ENCODE measurements around the gene NGEF. TPM values are rescaled to one million over a fixed set of nuclear protein-coding genes. Genes with fewer than 3 reads are reported as not detected.

NGEF gene
- total RNA-seq, 1 experiment from 2014 or later, result 2.7 TPM

- Mint-ChIP-seq H3K36me3 (ENCODE audit: insufficient read depth, unreplicated experiment) (no peaks in the 10 kb centered on the region), H3K9me3 (ENCODE audit: unreplicated experiment) (peaks cover 7% of the 10 kb centered on the region), H3K4me1 (ENCODE audit: insufficient read depth, unreplicated experiment) (peaks cover 10% of the 10 kb centered on the region), H3K27ac (ENCODE audit: low read depth, unreplicated experiment) (no peak overlapping the region), H3K27me3 (ENCODE audit: insufficient read depth, unreplicated experiment) (no peaks in the 10 kb centered on the region), H3K4me3 (ENCODE audit: unreplicated experiment) (no peak overlapping the region)
- CTCF ChIA-PET, result no interaction called here
- DNase-seq (ENCODE audit: unreplicated experiment), result peak; percentile 32
- no peak for TF ChIP-seq CTCF (IDR thresholded peaks at IDR 0.05; ENCODE audit: unreplicated experiment)
- no TSS peak for BruUV-seq (replicated peaks)
- intact Hi-C loops (cut with micrococcal nuclease), result no loop called here
- POLR2A ChIA-PET, result no interaction called here
Observed at GRCh38 chr2:232993231-232993821, 19.7 kb downstream of the NGEF start.

DNA sequence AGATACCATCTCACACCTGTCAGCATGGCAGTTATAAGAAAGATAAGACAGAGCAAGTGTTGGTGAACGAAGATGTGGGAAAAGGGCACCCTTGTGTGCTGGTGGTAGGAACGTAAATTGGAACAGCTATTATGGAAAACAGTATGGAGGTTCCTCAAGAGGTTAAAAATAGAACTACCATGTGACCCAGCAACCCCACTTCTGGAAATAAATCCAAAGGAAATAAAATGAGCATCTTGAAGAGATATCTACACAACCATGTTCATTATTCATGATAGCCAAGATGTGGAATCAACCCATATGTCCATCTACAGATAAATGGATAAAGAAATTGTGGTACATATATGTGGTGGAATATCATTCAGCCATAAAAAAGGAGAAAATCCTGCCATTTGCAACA is 26.9 kb downstream of the NGEF start:
- CTCF ChIA-PET, result no interaction called here
- H3K27ac Mint-ChIP-seq (ENCODE audit: low read depth, unreplicated experiment), result peak overlapping the region; percentile 76
- intact Hi-C loops (cut with micrococcal nuclease), result no loop called here

DNA sequence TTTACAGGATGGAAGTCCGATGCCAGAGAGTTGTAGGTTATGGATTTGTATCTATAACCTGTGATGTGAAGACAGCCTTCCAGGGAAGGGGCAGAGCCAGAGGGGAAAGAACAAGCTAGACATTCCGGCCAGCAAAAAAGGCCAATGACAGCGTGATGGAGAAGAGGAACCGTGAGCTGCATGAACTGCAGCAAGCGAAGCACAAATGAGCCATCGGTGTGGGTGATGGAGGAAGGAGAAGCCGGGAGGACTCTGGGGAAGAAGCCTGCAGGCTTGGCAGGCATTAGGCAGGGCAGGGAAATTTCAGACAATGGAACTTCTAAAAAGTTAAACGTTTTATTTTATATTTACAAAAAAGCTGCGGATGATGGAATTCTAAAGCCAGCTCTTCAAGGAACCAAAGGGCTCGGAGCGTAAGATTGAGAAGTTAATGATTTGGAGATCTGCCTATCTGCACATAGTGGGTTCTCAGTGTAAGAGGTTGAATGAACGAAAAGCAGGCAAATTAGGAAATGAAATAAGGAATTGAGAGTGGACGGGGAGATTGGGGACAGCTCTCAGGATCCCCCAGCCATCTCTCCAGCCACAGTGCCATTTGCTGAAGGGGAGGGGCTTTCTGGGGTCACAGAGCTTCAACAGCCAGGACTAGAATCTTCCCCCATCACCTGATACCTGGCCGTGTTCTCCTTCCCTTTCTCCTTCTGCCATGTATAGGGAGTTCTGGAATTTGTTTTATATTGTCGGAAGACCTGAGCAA is 28.4 kb downstream of the NGEF start:
- H3K27ac Mint-ChIP-seq (ENCODE audit: low read depth, unreplicated experiment), result no peak overlapping the region
- ChIA-PET CTCF (no interaction called here), POLR2A (no interaction called here)
- H3K36me3 Mint-ChIP-seq (ENCODE audit: insufficient read depth, unreplicated experiment), result peaks cover 6% of the 10 kb centered on the region
- intact Hi-C loops (cut with micrococcal nuclease), result loop anchor here (5.0 kb wide), 1 partner anchor 132 kb away; no protein-coding TSS in a partner anchor
- no peak overlapping the region for H3K4me3 Mint-ChIP-seq (ENCODE audit: unreplicated experiment)
- no TSS peak for BruUV-seq (replicated peaks)
- H3K4me1 Mint-ChIP-seq (ENCODE audit: insufficient read depth, unreplicated experiment), result peaks cover 25% of the 10 kb centered on the region
- H3K27me3 Mint-ChIP-seq (ENCODE audit: insufficient read depth, unreplicated experiment), result no peaks in the 10 kb centered on the region
- TF ChIP-seq CTCF (IDR thresholded peaks at IDR 0.05; ENCODE audit: unreplicated experiment), result no peak
- H3K9me3 Mint-ChIP-seq (ENCODE audit: unreplicated experiment), result peaks cover 8% of the 10 kb centered on the region
- DNase-seq (ENCODE audit: unreplicated experiment), result no peak

More for the DNA sequence above, 26.9 kb downstream of the NGEF start:
- no peaks in the 10 kb centered on the region for H3K27me3 Mint-ChIP-seq (ENCODE audit: insufficient read depth, unreplicated experiment)
- POLR2A ChIA-PET, result interaction anchor here (0.7 kb wide), 1 partner anchor 9 kb away, joined by 3 read pairs; no protein-coding TSS in a partner anchor
- H3K4me3 Mint-ChIP-seq (ENCODE audit: unreplicated experiment), result no peak overlapping the region
- H3K9me3 Mint-ChIP-seq (ENCODE audit: unreplicated experiment), result peaks cover 8% of the 10 kb centered on the region
- BruUV-seq (replicated peaks), result no TSS peak
- H3K4me1 Mint-ChIP-seq (ENCODE audit: insufficient read depth, unreplicated experiment), result peaks cover 18% of the 10 kb centered on the region
- no peak for TF ChIP-seq CTCF (IDR thresholded peaks at IDR 0.05; ENCODE audit: unreplicated experiment)
- no peak for DNase-seq (ENCODE audit: unreplicated experiment)
- peaks cover 6% of the 10 kb centered on the region for H3K36me3 Mint-ChIP-seq (ENCODE audit: insufficient read depth, unreplicated experiment)

DNA sequence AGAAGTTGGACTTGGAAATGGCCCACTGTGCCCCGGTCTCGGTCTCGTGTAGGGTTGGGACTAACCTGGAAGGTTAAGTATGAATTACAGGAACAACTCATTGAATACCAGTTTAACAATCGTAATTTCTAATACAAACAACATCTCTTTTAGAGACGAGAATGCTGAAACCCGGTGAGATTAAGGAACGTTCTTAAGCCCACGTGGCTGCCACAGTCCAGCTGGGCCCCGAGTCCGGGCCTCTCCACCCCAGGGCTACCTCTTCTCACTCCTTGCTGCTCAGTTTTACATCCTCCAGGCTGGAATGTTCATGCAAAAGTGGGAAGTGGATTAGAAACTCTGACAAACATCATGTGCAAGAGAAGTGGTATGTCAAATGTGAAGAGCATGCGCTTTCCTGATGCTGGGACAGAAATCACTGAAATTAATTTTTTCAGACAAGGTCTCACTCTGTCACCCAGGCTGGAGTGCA is 29.4 kb downstream of the NGEF start:
- DNase-seq (ENCODE audit: unreplicated experiment), result no peak
- Mint-ChIP-seq H3K4me3 (ENCODE audit: unreplicated experiment) (no peak overlapping the region), H3K27ac (ENCODE audit: low read depth, unreplicated experiment) (no peak overlapping the region), H3K9me3 (ENCODE audit: unreplicated experiment) (peaks cover 8% of the 10 kb centered on the region), H3K4me1 (ENCODE audit: insufficient read depth, unreplicated experiment) (peaks cover 28% of the 10 kb centered on the region), H3K36me3 (ENCODE audit: insufficient read depth, unreplicated experiment) (peaks cover 6% of the 10 kb centered on the region), H3K27me3 (ENCODE audit: insufficient read depth, unreplicated experiment) (no peaks in the 10 kb centered on the region)
- intact Hi-C loops (cut with micrococcal nuclease), result loop anchor here (5.0 kb wide), 1 partner anchor 131 kb away; no protein-coding TSS in a partner anchor
- POLR2A ChIA-PET, result no interaction called here
- no TSS peak for BruUV-seq (replicated peaks)
- TF ChIP-seq CTCF (IDR thresholded peaks at IDR 0.05; ENCODE audit: unreplicated experiment), result no peak
- CTCF ChIA-PET, result no interaction called here

Data from MCF 10A (cell line).